Testis (tissue), 2 donors: ENCODE measurements around the gene CRIP2.

Experiments used
- POLR2A ChIP-seq: fragments of 450-650 bp; IDR thresholded peaks from one replicate; pipeline ENCODE4 v1.6.1; 2017; ENCODE audit warnings: antibody characterized with exemption, mild to moderate bottlenecking, moderate library complexity
- TF ChIP-seq, protein P1 (sequence below), 3 experiments: fragments of 450-650 bp in 2 of 3; fragments of 200-600 bp in 1 of 3; sonication (generic) in 1 of 3; IDR thresholded peaks; one replicate each; pipeline ENCODE4 v1.5.1; 2016 to 2019; ENCODE audit warnings: antibody characterized with exemption in 3 of 3, mild to moderate bottlenecking in 2 of 3, moderate library complexity in 1 of 3

DNA sequence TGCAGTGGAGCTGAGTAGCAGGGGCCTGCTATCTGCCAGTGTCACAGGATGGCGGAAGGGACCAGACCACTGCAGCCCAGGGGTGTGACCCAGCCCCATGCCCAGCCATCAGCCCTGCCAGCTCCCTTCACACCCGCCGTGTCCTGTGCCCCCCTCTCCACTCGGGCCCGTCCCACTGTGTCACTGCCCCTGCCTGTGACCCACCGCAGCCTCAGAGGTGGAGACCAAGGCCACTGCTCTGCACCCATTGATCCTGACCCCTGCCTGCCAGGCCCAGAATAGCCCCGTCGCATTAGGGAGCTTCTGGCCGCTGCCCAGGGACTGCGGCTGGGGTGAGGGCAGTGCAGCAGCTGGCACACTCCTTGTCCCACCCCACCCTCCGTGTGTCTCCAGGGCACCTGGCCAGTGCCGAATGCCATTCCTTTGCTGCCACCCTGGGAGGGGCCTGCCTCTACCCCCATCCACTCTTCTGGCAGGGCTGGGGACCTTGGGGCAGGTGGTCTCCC, 2.1 kb upstream of the CRIP2 start:
- no peak for TF ChIP-seq POLR2A
- TF ChIP-seq, protein P1, sequence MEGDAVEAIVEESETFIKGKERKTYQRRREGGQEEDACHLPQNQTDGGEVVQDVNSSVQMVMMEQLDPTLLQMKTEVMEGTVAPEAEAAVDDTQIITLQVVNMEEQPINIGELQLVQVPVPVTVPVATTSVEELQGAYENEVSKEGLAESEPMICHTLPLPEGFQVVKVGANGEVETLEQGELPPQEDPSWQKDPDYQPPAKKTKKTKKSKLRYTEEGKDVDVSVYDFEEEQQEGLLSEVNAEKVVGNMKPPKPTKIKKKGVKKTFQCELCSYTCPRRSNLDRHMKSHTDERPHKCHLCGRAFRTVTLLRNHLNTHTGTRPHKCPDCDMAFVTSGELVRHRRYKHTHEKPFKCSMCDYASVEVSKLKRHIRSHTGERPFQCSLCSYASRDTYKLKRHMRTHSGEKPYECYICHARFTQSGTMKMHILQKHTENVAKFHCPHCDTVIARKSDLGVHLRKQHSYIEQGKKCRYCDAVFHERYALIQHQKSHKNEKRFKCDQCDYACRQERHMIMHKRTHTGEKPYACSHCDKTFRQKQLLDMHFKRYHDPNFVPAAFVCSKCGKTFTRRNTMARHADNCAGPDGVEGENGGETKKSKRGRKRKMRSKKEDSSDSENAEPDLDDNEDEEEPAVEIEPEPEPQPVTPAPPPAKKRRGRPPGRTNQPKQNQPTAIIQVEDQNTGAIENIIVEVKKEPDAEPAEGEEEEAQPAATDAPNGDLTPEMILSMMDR (IDR thresholded peaks at IDR 0.05) = no peak
